Adrenal gland (tissue), 5 donors: ENCODE results near the gene ACTL7A.
"Not testable (repeated sequence)": the region's sequence is repeated elsewhere in the genome, so short reads cannot be mapped to it uniquely, and the experiment has no call there.

Experiments used
- POLR2A ChIP-seq, 2 donors: fragments of 450-650 bp; IDR thresholded peaks; one replicate each; pipeline ENCODE4 v1.6.1; 2017; ENCODE audit warnings: antibody characterized with exemption in 2 of 2, mild to moderate bottlenecking in 2 of 2, moderate library complexity in 1 of 2
- TF ChIP-seq, protein P1 (sequence below), 6 experiments: fragments of 450-650 bp in 4 of 6; fragments of 200-600 bp in 2 of 6; sonication (generic) in 1 of 6; IDR thresholded peaks; 1 replicate in 5 of 6; 2 replicates in 1 of 6; pipeline versions ENCODE4 v1.5.1 to v1.8.0; 2016 to 2021; ENCODE audit warnings: antibody characterized with exemption in 6 of 6, mild to moderate bottlenecking in 2 of 6, moderate library complexity in 1 of 6
- donor health status: DM: no; HTN: no; CAD: no.

DNA sequence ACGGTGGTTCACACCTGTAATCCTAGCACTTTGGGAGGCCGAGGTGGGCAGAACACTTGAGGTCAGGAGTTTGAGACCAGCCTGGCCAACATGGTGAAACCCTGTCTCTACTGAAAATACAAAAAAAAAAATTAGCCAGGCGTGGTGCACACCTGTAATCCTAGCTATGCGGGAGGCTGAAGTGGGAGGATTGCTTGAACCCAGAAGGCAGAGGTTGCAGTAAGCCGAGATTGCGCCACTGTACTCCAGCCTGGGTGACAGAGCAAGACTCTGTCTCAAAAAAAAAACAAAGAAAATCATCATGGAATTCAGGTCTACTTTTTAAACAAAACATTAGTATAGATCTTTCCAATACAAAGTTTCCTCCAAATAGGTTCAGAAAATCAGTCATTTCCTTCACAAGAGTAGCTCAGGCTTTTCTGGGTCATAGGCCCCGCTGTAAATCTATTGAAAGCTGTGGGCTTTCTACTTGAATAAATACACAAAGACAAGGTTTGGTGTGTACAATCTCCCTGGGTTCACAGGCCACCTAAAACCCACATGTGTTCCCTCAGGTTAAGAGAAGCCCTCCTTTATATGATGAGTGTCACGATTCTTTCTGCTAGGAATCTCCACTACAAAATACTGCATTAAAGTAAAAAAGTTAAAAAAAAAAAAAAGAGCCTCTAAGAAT lies 37.1 kb downstream of the ACTL7A start:
- TF ChIP-seq, protein P1, sequence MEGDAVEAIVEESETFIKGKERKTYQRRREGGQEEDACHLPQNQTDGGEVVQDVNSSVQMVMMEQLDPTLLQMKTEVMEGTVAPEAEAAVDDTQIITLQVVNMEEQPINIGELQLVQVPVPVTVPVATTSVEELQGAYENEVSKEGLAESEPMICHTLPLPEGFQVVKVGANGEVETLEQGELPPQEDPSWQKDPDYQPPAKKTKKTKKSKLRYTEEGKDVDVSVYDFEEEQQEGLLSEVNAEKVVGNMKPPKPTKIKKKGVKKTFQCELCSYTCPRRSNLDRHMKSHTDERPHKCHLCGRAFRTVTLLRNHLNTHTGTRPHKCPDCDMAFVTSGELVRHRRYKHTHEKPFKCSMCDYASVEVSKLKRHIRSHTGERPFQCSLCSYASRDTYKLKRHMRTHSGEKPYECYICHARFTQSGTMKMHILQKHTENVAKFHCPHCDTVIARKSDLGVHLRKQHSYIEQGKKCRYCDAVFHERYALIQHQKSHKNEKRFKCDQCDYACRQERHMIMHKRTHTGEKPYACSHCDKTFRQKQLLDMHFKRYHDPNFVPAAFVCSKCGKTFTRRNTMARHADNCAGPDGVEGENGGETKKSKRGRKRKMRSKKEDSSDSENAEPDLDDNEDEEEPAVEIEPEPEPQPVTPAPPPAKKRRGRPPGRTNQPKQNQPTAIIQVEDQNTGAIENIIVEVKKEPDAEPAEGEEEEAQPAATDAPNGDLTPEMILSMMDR (IDR thresholded peaks at IDR 0.05) = not testable (repeated sequence)
- TF ChIP-seq POLR2A (IDR thresholded peaks at IDR 0.05) = not testable (repeated sequence)
